ENCODE results near the gene NAALADL2.

- no peak for TF ChIP-seq CTCF (IDR thresholded peaks at IDR 0.05)
- TF ChIP-seq POLR2A (IDR thresholded peaks at IDR 0.05) = no peak
These were observed 544.9 kb downstream of the NAALADL2 start for GRCh38 chr3:175404027-175404426.
